H1 (cell line): ENCODE data around the gene SERAC1. TPM values are rescaled to one million over a fixed set of nuclear protein-coding genes. Genes with fewer than 3 reads are reported as not detected.
"Not testable (repeated sequence)": the region's sequence is repeated elsewhere in the genome, so short reads cannot be mapped to it uniquely, and the experiment has no call there.

ENCODE experiments used
- CTCF ChIA-PET: fragments of 300-600 bp; sonication (Branson Sonifier 250); formaldehyde crosslinking; loops from one replicate; lab custom pipeline; 2021; ENCODE audit not compliant: partially characterized antibody; lab: Charles Lee
- POLR2A ChIA-PET: fragments of 300-600 bp; sonication (Branson Sonifier 250); formaldehyde crosslinking; loops from one replicate; lab custom pipeline; 2021; ENCODE audit warnings: inconsistent platforms; ENCODE audit not compliant: partially characterized antibody; lab: Charles Lee
- DNase-seq, 2 experiments: peaks; one replicate each; pipeline versions ENCODE4 v3.0.0 to v3.0.0-alpha.2; 2010 to 2022; ENCODE audit warnings: low spot score in 2 of 2, low read depth in 1 of 2, mixed read lengths in 1 of 2
- FAIRE-seq: peaks from 2 replicates; lab custom pipeline; 2011; peaks lifted over from hg19 to GRCh38; lab: Jason Lieb, UNC
- H2AFZ ChIP-seq: 2 replicates; pipeline ENCODE4 v1.8.1; 2012; ENCODE audit warnings: low read length, inconsistent platforms
- H2AK5ac ChIP-seq: 2 replicates; pipeline ENCODE4 v1.6.1; 2013; ENCODE audit warnings: low read depth, low read length
- H2BK120ac ChIP-seq: replicated peaks from 2 replicates; pipeline ENCODE3; 2013; ENCODE audit warnings: low read depth, low read length, inconsistent platforms
- H2BK12ac ChIP-seq: 2 replicates; pipeline ENCODE4 v1.6.1; 2013; ENCODE audit warnings: low read depth, low read length
- H2BK15ac ChIP-seq: 2 replicates; pipeline ENCODE4 v1.6.1; 2013; ENCODE audit warnings: low read length
- H2BK20ac ChIP-seq: 2 replicates; pipeline ENCODE4 v1.6.1; 2013; ENCODE audit warnings: low read length
- H2BK5ac ChIP-seq: 2 replicates; pipeline ENCODE4 v1.6.1; 2013; ENCODE audit warnings: low read depth, low read length
- H3K14ac ChIP-seq: 2 replicates; pipeline ENCODE4 v1.6.1; 2013; ENCODE audit warnings: inconsistent platforms; ENCODE audit not compliant: insufficient read length
- H3K18ac ChIP-seq: 2 replicates; pipeline ENCODE4 v1.6.1; 2013; ENCODE audit warnings: low read length; ENCODE audit errors: extremely low read depth
- H3K23ac ChIP-seq: 2 replicates; pipeline ENCODE4 v1.6.1; 2013; ENCODE audit warnings: inconsistent platforms; ENCODE audit not compliant: insufficient read length
- H3K23me2 ChIP-seq: 2 replicates; pipeline ENCODE4 v1.6.1; 2013; ENCODE audit warnings: low read depth, low read length
- H3K27ac ChIP-seq: 2 replicates; pipeline ENCODE4 v1.6.1; 2011; ENCODE audit warnings: low read depth, low read length, inconsistent platforms
- H3K27me3 ChIP-seq, 4 experiments: replicated peaks in 1 of 4; 1 replicate in 1 of 4; 2 replicates in 3 of 4; pipeline versions ENCODE4 v1.6.1 to v1.8.1; 2011 to 2013; ENCODE audit warnings: low read length in 3 of 4, mild to moderate bottlenecking in 3 of 4, inconsistent platforms in 2 of 4, mixed read lengths in 2 of 4, moderate library complexity in 1 of 4; ENCODE audit not compliant: control insufficient read depth in 3 of 4, insufficient read depth in 3 of 4; ENCODE audit errors: extremely low read depth in 1 of 4
- H3K36me3 ChIP-seq, 4 experiments: 2 replicates each; pipeline versions ENCODE4 v1.6.1 to v1.8.1; 2011 to 2013; ENCODE audit warnings: mild to moderate bottlenecking in 4 of 4, low read length in 3 of 4, moderate library complexity in 2 of 4, control low read depth in 1 of 4, inconsistent platforms in 1 of 4; ENCODE audit not compliant: insufficient read depth in 4 of 4, control insufficient read depth in 2 of 4
- H3K4ac ChIP-seq: replicated peaks from 2 replicates; pipeline ENCODE3; 2013; ENCODE audit warnings: low read length, low read depth, mixed read lengths, inconsistent platforms; ENCODE audit not compliant: insufficient read length
- H3K4me1 ChIP-seq, 4 experiments: replicated peaks in 1 of 4; 1 replicate in 1 of 4; 2 replicates in 3 of 4; pipeline versions ENCODE4 v1.6.1 to v1.8.1; 2011 to 2013; ENCODE audit warnings: low read length in 3 of 4, inconsistent platforms in 2 of 4, mixed read lengths in 1 of 4; ENCODE audit not compliant: insufficient read depth in 4 of 4, control insufficient read depth in 3 of 4
- H3K4me2 ChIP-seq, 2 experiments: 2 replicates each; pipeline versions ENCODE4 v1.6.1 to v1.8.1; 2011 to 2013; ENCODE audit warnings: low read depth in 2 of 2, low read length in 2 of 2, control low read depth in 1 of 2, inconsistent platforms in 1 of 2, mild to moderate bottlenecking in 1 of 2; ENCODE audit not compliant: insufficient read depth in 1 of 2
- H3K4me3 ChIP-seq, 4 experiments: fragments of 200-600, 300-600 bp in 1 of 4; sonication (generic), shearing (Covaris generic), sonication (Bioruptor Twin) in 1 of 4; 2 replicates each; pipeline versions ENCODE4 v1.5.1 to v1.8.1; 2011 to 2016; ENCODE audit warnings: low read length in 4 of 4, low read depth in 3 of 4, control low read depth in 2 of 4, inconsistent platforms in 2 of 4, mild to moderate bottlenecking in 2 of 4, mixed read lengths in 1 of 4, moderate library complexity in 1 of 4; ENCODE audit not compliant: insufficient read depth in 2 of 4; ENCODE audit errors: extremely low read depth in 1 of 4
- H3K56ac ChIP-seq: replicated peaks from 2 replicates; pipeline ENCODE3; 2013; ENCODE audit warnings: low read depth, mild to moderate bottlenecking, mixed read lengths, low read length, inconsistent platforms; ENCODE audit not compliant: insufficient read length
- H3K79me1 ChIP-seq: 2 replicates; pipeline ENCODE4 v1.6.1; 2013; ENCODE audit warnings: low read depth, low read length, control low read depth
- H3K79me2 ChIP-seq, 2 experiments: 2 replicates each; pipeline versions ENCODE4 v1.6.1 to v1.8.1; 2012 to 2013; ENCODE audit warnings: low read length in 2 of 2, mild to moderate bottlenecking in 2 of 2, inconsistent platforms in 1 of 2; ENCODE audit not compliant: insufficient read depth in 2 of 2, control insufficient read depth in 1 of 2
- H3K9ac ChIP-seq, 4 experiments: replicated peaks in 1 of 4; 1 replicate in 1 of 4; 2 replicates in 3 of 4; pipeline versions ENCODE4 v1.6.1 to v1.8.1; 2011 to 2013; ENCODE audit warnings: low read depth in 3 of 4, low read length in 3 of 4, control low read depth in 2 of 4, mild to moderate bottlenecking in 2 of 4, moderate library complexity in 2 of 4, inconsistent platforms in 1 of 4; ENCODE audit errors: extremely low read depth in 1 of 4
- H3K9me3 ChIP-seq, 2 experiments: 2 replicates each; pipeline versions ENCODE4 v1.6.1 to v1.8.1; 2012 to 2013; ENCODE audit warnings: mild to moderate bottlenecking in 2 of 2, moderate library complexity in 2 of 2, control low read depth in 1 of 2, inconsistent platforms in 1 of 2, low read depth in 1 of 2, low read length in 1 of 2, mixed read lengths in 1 of 2; ENCODE audit not compliant: insufficient read depth in 2 of 2
- H4K20me1 ChIP-seq, 2 experiments: replicated peaks in 1 of 2; 2 replicates each; pipeline versions ENCODE3 to v1.8.1; 2011 to 2013; ENCODE audit warnings: inconsistent platforms in 2 of 2, low read length in 2 of 2, mild to moderate bottlenecking in 1 of 2; ENCODE audit not compliant: insufficient read depth in 2 of 2, control insufficient read depth in 1 of 2
- H4K5ac ChIP-seq: 2 replicates; pipeline ENCODE4 v1.6.1; 2013; ENCODE audit warnings: low read length, low read depth, mixed read lengths, inconsistent platforms; ENCODE audit not compliant: insufficient read length
- H4K8ac ChIP-seq: 2 replicates; pipeline ENCODE4 v1.8.0; 2013; ENCODE audit warnings: mild to moderate bottlenecking, moderate library complexity, low read length, inconsistent platforms; ENCODE audit not compliant: insufficient read depth; ENCODE audit errors: extremely low read depth
- H4K91ac ChIP-seq: replicated peaks from 2 replicates; pipeline ENCODE3; 2013; ENCODE audit warnings: low read length, mixed read lengths, inconsistent platforms; ENCODE audit not compliant: insufficient read length
- WGBS, 2 experiments: shearing (Covaris generic) in 1 of 2; methylation state at CpG; one replicate each; pipeline versions ENCODE4 v1.1.6 to v1.1.7; 2013 to 2015; ENCODE audit warnings: low lambda C conversion rate in 2 of 2, mixed read lengths in 2 of 2, inconsistent platforms in 1 of 2, low coverage in 1 of 2, missing lambda C conversion rate in 1 of 2; ENCODE audit not compliant: insufficient replicate concordance in 2 of 2, insufficient coverage in 1 of 2, insufficient read length in 1 of 2; ENCODE audit errors: extremely low coverage in 1 of 2, missing lambda C conversion rate in 1 of 2; 5-methylcytosine and 5-hydroxymethylcytosine counted together
- polyA plus RNA-seq, 7 experiments: library from polyadenylated mRNA; depleted of rRNA in 3 of 7; stranded (reverse) in 5 of 7; unstranded in 2 of 7; fragments of >200 nt in 5 of 7; fragments of 200-250 nt in 2 of 7; gene quantifications; 1 replicate in 5 of 7; 2 replicates in 1 of 7; 4 replicates in 1 of 7; pipeline versions ENCODE4 v1.2.1 to v1.2.3, GENCODE V29; 2011 to 2013; ENCODE audit warnings: missing spikeins in 2 of 7, mixed read lengths in 2 of 7
- total RNA-seq: library from RNA; stranded (reverse); fragmentation: NEBNext Ultra II Directional; extraction: Animal tissue kit (Norgen Biotek cat#: 25700); gene quantifications from 2 replicates; pipeline ENCODE4 v1.2.1, GENCODE V29; 2021

SERAC1 gene
- total and polyA plus RNA-seq, 2 of the 8 experiments (the other 6 are each of a cell fraction or from before 2014, with no cell fraction given): 7.3 to 9.0 TPM

DNA sequence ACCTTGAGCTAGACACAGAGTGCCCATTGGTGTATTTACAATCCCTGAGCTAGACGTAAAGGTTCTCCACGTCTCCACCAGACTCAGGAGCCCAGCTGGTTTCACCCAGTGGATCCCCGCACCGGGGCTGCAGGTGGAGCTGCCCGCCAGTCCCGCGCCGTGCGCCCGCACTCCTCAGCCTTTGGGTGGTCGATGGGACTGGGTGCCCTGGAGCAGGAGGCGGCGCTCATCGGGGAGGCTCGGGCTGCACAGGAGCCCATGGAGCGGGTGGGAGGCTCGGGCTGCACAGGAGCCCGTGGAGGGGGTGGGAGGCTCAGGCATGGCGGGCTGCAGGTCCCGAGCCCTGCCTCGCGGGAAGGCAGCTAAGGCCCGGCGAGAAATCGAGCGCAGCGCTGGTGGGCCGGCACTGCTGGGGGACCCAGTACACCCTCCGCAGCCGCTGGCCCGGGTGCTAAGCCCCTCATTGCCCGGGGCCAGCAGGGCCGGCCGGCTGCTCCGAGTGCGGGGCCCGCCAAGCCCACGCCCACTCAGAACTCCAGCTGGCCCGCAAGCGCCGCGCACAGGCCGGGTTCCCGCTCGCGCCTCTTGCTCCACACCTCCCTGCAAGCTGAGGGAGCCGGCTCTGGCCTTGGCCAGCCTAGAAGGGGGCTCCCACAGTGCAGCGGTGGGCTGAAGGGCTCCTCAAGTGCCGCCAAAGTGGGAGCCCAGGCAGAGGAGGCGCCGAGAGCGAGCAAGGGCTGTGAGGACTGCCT lies 41.7 kb upstream of the SERAC1 start:
- DNase-seq, H2AFZ ChIP-seq, H4K8ac ChIP-seq, H3K79me1 ChIP-seq, H2BK5ac ChIP-seq, H3K56ac ChIP-seq, H2AK5ac ChIP-seq, H3K79me2 ChIP-seq, H3K4ac ChIP-seq, H2BK15ac ChIP-seq, POLR2A ChIA-PET, H3K23me2 ChIP-seq, H4K91ac ChIP-seq, H3K9ac ChIP-seq, H3K4me1 ChIP-seq, H3K18ac ChIP-seq, H2BK120ac ChIP-seq, H3K36me3 ChIP-seq, H2BK12ac ChIP-seq, H3K27ac ChIP-seq, H2BK20ac ChIP-seq, H4K5ac ChIP-seq, H3K9me3 ChIP-seq, H3K14ac ChIP-seq, H4K20me1 ChIP-seq, FAIRE-seq, H3K27me3 ChIP-seq, H3K4me3 ChIP-seq, H3K4me2 ChIP-seq, H3K23ac ChIP-seq: not testable (repeated sequence)
- CTCF ChIA-PET: interaction anchor here (0.6 to 7.4 kb wide), 5 partner anchors 11 to 287 kb away, joined by 3 to 50 read pairs (median 4); no protein-coding TSS in a partner anchor
- WGBS, 2 experiments: 97% methylated on average over 23 of the region's 52 CpGs; no CpG with 5 or more reads in 1 of the 2 experiments
